GM21723 (cell line): ENCODE data around the gene PEA15.

ENCODE experiments used
- ATAC-seq: cut with Tn5 transposase; IDR thresholded peaks from one replicate; pipeline ENCODE4 v1.9.1; 2021; ENCODE audit warnings: mild to moderate bottlenecking, moderate library complexity; ENCODE audit not compliant: unreplicated experiment

PEA15 gene

DNA sequence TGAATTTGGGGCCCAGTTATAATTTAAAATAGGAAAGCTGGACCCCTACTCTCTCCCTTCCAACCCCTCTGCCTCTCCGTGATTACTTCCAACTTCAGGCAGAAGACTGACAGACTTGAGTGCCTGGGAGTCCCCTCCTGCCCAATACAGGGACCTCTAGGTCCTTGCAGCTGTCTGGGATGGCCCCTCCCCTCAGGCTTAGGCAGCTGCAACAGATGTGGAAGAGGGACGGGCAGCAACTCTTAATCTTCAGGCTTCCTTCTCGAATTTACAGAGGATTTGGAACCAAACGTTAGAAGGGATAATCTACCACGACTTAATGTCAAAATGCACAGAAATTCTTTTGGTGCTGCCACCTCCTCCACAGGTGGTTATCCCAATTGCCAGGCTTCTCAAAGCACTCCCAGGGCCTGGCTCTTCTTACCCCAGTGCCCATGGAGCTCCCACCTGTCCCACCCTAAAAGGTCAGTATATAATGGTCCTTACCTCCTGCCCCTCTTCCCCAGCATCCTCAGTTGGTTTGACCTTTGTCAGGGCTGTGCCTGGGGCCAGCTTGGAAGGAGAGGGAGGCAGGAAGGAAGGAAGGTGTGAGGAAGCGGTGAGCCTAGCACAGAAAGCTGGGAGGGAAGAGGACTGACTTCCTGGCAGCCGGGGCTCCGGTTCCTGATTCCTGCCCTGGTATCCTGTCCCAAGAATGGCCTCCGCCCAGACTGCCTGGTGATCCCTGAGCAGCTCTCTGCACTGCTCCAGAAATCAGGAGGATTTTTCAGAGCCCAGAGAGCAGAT is 2.8 kb downstream of the PEA15 start:
- no peak for ATAC-seq

DNA sequence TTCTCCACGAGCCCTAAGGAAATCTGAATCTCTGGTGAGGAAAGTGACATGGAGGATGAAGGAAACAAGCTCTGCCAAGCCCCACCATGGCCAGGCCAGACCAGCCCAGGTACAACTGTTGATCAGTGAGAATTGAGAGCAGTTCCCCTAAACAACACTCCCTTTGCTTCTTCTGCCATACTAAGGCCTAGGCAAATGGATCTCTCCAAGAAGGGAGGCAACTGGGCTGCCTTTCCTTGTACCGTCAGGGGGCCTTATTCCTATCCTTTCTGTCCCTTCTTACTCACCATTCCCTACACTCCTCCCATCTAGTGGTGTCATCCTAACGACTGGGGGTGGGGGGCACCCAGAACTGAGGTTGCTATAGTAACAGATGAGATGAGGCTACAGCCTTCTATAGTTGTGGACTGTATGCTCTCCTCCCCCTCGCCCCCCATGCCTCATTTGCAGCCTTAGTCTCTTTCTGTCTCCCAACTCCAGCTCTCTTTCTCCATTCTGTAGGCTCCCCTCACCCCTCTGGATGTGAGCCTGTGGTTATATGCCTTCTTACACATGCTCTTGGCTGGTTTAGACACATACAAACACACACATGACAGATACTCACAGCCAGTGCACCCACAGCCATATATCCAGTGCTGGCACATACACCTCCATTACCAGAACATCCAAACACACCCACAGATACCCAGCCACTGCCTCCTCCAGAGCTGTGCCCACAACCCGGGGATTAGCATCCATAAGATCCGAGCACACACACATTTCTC is 3.6 kb downstream of the PEA15 start:
- no peak for ATAC-seq

DNA sequence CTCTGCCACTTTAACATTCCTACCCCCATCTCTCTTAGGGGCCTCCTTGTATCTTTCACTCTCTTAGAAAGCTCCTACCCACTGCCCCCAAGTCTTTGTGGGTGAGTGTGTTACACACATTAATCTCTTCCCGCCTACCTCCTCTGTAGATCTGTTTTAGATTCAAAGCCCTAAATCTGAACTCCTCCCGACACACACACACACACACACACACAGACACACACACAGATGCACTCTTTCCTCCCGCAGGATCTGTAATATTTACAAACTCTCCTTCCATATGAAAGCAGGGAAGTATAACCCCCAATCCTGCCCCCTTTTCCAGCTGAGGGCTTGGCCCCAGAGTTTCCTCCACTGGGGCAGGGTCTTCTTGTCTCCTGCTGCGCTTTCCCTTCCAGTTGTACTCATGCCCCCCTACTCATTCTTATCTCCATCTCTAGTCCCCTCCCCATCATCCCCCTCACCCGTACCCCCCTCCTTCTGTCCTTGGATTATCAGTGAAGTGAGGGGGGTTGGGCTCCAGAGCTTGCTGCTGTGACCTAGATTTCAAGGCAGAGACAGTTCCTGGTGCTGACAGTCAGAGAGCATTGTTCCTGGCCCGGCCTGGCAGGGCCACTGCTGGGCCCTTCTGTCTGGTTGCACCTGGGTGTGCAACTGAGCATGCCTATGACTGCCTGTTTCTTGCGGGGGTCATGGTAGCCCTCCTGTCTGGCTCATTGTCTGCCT is 4.3 kb downstream of the PEA15 start:
- ATAC-seq, result no peak

DNA sequence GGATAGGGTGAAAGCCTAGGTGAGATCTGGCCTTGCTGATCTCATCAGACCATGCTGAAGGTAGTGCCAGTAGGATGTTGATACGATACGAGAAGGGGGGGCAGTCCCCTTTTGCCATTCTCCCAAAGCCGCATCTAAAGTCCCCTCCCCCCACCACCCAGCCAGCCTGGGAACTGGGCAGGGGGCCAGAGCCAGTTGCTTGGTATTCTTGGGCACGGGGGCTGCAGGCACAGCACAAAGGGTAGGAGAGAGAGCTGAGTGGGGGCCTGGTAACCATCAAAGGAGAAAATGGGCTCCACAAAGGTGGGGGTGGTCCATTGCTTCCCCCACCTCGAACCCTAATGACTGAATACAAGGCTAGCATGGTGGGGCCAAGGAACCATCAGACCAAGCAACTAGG is 5.4 kb downstream of the PEA15 start:
- no peak for ATAC-seq

DNA sequence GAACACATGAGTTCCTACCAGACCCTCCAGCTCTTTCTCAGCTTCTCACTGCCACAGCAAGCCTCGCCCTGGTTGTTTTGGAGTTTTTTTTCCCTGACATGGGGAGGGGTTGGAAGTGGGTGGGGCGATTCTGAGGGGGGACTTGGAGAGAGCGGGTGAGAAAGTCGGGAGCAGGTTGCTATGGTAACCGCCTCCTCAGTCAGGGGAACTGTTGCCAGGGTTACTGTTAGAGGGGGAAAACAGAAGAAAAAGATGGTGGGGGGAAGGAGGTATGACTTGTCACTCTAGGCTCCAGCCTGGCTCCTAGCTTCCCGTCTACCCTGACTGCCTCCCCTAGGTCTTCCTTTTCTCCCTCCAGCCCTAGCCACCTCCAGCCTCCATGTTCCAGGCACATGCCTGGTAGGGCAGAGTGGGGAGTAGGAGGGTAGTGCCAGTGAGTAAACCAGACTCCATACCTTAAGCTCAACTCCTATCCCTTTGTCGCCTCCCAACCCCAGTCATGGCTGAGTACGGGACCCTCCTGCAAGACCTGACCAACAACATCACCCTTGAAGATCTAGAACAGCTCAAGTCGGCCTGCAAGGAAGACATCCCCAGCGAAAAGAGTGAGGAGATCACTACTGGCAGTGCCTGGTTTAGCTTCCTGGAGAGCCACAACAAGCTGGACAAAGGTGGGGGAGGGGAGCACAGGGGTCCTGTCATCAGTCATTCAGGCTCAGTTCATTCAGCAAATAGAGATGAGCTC is 6.0 kb downstream of the PEA15 start:
- no peak for ATAC-seq

DNA sequence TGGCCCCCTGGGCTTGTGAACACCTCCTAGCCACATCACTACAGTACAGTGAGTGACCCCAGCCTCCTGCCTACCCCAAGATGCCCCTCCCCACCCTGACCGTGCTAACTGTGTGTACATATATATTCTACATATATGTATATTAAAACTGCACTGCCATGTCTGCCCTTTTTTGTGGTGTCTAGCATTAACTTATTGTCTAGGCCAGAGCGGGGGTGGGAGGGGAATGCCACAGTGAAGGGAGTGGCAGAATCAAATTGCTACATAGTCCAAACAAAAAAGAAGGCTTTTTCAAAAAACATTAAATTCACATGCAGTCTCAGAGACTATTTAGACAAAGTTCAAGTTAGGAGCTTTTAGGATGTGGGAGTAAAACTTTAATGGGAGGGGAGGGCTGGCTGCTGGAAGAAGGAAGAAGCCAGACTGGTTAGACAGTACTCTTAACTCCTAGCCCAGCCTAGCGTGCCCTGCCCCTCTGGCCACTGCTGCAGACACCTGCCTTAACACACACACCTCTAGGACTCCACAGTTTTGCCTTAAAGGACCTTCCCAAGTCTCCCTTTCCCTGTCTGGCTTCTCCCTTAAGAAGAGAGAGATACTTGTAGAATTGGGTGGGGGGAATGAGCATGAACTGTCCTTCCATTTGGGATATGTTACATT is 9.4 kb downstream of the PEA15 start:
- no peak for ATAC-seq

DNA sequence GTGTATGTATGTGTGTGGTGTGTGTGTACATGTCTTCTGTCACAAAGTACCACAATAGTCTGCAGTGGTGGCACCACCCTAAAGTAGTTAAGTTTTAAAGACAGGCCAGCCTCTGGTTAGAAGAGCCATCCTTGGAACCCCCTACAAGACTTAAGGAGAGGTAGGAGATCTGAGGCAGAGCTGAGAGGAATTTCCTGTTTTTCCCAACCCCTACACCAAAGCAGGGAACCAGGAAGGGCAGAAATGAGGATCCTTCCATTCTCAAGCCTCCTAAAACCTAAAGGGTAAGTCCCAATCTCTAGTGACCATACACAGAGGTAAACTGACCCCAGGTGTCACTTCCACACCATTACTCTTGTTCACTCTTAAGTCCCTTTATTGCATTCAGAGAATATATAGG is 11.1 kb downstream of the PEA15 start:
- ATAC-seq, result no peak

DNA sequence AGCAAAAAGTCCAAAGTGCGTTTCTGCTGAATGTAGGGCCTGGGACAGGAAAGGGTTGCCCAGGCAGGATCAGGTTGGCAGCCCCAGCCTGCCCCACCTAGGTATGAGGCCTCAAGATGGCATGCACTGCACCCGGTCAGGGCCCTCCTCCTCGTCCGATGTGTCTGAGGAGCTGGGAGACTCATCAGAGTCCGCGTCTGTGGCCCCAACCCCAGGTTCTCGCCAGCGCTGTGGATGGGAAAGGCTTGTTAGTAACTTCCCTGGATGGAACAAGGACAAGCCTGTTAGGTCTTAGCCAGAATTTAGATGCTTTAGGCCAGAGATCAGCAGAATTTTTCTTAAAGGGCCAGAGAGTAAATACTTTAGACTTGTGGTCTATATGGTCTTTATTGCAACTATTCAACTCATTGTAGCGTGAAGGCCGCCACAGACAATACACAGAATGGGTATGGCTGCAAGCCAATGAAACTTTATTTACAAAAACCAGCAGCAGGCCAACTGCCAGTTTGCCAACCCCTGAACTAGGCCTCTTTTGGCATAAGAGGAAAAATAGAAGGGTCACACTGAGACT is 12.4 kb downstream of the PEA15 start:
- no peak for ATAC-seq

DNA sequence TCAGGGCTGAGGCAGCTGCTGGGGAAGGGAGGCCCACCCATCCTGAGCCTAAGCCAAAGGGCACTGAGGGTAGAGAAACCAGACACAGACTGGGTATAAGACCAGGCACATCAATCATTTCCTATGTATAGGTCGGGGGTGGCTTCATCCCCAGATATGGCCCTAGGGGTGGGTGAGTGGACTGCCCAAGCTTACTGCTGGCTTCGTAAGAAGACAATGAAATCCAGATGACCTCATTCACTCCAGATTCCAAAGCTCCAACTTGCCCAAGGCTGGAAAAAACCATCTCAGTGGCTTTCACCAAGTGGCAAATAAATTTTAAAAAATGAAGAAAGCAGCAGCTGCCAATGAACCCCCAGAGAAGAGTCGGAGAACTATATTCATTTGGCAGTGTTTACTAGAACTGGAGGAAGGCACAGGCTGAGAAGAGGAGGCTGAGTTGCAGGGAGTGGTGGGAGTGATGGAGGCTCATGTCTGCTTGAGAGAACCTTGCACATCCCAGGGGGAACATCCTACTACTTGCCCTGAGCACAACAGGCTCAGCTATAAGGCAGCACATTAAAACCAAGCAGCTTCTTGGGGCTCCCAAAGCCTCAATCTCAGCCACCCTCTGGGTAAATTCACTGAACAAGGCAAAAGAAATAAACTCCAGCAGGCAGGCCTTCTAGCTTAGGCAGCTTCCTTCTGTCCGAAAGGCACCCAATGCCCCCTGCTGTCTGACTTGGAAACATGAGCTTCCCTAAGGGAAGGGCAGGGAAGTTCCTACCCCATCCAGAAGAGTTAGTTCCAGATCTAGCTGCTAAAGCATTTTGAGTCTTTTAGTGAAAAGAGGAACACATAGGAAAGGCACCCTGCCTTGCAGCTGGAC is 14.1 kb downstream of the PEA15 start:
- no peak for ATAC-seq

DNA sequence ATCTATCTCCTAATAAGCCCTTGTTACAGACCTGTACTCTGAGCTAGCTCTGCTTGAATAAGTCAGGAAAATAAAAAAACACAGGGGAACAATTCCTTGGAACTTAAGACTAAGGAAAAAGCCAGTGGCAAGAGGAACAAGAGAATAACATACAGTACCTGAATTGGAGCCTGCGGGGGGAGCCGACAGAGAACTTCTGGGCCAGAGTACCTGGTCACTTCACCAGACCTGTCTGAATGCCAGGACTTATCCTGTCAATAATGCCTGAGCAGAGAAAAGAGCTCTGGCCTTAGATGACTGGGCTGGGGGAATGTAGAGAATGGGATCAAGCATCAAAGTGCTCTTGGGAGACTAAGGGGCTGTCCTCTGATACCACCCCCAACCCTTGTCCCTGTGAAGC is 15.1 kb downstream of the PEA15 start:
- ATAC-seq, result no peak

DNA sequence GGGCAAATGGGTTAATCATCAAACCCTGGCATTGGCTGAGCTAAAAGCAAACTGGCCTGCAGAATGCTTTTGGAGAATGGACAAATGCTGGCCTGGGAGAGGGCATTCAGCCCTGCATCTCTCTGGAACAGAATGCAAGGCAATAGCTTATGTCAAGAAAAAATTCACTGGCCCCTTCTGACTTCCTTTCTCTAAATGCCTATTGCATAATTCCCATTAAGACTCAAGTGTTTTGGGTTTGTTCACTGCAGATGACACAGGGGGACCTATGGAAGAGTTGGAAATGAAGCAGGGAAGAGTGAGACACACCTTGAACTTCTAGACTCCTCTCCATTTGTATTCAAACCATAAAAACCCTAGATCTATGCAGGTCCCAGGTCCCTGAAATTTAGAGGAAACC is 15.9 kb downstream of the PEA15 start:
- no peak for ATAC-seq

DNA sequence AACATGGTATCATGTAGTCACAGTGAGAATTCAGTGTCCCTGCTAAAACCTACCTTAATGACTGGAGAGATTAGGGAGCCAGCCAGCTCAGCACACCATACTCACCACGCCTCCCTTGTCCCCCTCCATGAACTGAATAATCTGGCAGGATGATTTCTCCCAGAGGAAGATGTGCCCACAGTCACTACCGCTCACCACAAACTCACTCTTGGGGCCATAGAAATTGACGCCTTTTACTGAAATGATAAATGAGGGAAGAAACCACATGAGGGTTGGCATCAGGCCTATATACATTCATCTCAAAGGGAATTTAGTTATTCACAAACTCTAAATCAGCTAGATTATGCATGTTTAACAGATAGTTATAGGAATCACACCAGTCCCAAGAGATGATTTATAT is 17.4 kb downstream of the PEA15 start:
- no peak for ATAC-seq

DNA sequence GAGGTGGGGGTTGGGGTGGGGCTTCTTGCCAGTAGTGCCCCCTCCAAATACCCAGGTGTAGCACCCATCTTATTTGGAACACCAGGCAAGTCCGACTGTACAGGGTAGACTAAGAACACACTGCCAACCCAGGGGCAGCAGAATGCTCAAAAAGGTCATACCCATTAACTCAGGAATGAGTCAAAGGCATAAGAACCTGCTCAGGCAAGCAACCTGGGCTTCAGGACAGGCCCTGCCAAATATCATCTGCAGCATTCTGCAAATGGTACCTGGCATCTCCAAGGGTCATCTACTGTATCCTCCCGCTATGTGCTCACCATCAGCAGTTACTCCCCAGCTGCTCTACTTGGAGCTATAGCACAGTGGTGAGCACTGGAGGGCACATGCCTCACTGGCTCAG is 19.4 kb downstream of the PEA15 start:
- ATAC-seq, result no peak

DNA sequence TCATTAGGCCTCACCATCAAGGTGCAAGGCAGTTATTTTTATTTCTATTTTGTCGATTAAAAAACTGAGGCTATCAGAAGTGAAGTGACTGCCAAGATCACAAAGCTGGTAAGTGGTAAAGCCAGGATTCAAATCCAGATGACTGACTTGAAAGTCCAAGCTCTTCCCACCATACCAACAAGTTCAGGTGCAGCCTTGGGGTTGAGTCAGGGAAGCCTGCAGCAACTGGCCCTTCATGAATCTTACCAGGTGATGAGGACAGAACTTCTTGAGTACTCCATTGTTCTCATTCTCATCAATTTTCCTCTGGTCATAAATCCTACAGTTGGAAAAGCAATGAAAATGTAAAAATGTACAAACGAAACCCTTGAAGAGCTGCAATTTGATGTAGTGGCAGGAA is 20.2 kb downstream of the PEA15 start:
- no peak for ATAC-seq

DNA sequence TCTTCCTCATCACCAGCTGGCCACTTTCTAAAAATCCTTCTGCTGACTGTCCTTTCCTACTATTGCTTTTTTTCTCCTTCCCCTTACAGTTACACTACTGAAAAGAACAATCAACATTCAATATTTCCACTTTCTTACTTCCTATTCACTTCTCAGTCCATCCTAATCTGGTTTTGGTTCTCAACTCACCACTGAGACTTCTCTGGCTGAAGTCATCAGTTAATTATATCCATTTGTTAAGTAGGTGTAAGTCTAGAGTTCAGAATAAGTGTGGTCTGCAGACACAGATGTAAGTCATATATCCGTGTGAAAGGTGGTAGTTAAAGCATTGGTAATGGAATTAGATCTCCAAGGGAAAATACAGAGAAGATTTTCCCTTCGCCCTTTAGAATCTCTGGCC is 21.4 kb downstream of the PEA15 start:
- ATAC-seq, result no peak

DNA sequence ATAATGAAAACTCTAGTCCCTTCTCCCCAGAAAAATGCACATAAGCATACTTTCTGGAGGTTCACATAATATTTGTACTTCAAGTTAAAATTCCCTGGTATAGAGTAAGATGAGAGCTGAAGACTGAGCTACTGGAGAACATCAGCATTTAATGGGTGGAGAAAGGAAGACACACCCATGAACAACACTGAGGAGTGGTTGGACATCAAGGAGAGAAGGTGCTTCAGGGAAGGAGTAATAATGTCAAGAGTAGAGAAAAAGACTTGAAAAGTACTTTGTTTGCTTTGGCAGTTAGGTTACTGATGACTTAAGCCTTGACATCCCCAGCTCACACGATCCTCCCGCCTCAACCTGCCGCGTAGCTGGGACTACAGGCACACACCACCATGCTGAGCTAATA is 21.9 kb downstream of the PEA15 start:
- ATAC-seq, result no peak

DNA sequence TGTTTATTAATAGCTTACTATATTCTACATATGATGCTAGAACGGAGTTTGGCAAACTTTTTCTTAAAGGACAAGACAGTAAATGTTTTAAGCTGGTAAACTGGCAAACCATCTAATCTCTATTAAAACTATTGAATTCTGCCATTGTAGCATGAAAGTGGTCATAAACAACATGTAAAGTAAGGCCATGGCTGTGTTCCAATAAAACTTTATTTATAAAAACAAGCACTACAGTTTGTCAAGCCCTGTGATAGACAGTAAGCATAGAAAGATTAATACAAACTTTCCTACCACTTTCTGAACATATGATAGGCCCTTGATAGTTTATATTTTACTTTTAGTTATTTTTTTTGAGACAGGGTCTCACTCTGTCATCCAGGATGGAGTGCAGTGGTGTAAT is 22.4 kb downstream of the PEA15 start:
- ATAC-seq, result no peak

DNA sequence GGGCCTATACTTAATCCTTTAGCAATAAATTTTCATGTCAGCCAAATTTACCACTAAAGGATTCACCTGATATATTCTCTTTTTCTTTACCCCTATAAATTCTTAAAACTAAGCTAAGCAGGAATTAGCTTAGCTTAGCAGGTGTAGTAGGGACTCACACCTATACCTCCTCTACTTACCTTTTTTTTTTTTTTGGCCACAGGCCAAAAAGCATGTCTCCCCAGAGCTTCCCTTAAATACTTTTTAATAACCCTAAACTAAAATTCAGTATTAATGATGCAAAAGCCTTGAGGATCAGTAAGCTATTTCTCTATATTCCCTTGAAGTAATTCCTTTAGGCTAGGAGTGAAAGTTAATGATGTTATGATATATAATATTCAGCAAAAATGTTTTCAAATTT is 23.2 kb downstream of the PEA15 start:
- no peak for ATAC-seq

DNA sequence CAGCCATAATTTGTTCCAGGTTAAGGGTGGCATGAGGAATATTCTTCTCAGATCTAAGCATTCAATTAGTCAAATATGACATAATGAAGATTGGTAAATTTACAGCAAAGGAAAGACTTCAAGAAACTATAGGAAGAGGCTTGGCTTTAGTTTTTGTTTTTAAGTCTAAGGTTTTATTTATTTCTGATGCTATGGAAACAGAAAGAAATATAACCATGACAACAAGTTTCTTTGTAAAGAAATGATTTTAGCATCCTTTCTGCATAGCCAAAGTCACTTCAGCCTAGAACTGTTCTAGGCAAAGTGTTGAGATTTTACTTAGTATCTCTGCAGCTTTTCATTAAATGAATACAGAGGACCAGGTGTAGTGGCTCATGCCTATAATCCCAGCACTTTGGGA is 27.7 kb downstream of the PEA15 start:
- ATAC-seq, result no peak
